ENCODE results near the gene VCX. TPM values are rescaled to one million over a fixed set of nuclear protein-coding genes. Genes with fewer than 3 reads are reported as not detected.

VCX gene
- total RNA-seq, 1 donor from 2014 or later = not detected

Other genes with a start within 250 kb of the VCX start
- gene PNPLA4, start 84.2 kb downstream of the VCX start, total RNA-seq = 16.5 to 20.2 TPM (median 17.0 TPM) in 3 replicates

Data from mesothelial cell of epicardium (in vitro differentiated cells).